Stomach (tissue), 9 donors: ENCODE data around the gene SCD. TPM values are rescaled to one million over a fixed set of nuclear protein-coding genes. Genes with fewer than 3 reads are reported as not detected.

ENCODE experiments used
- DNase-seq, 2 donors: peaks; one replicate each; pipeline versions ENCODE4 v3.0.0 to v3.0.0-alpha.2; 2013 to 2019
- H3K27ac ChIP-seq, 5 donors: fragments of 200-600 bp in 4 of 5; sonication (generic) in 4 of 5; one replicate each; pipeline ENCODE4 v1.5.1; 2013 to 2019; ENCODE audit warnings: mild to moderate bottlenecking in 1 of 5, moderate library complexity in 1 of 5
- H3K27me3 ChIP-seq, 3 donors: fragments of 200-600 bp; sonication (generic); one replicate each; pipeline ENCODE4 v1.5.1; 2017 to 2019; ENCODE audit warnings: mixed run types in 1 of 3
- H3K36me3 ChIP-seq, 4 donors: fragments of 200-600 bp; sonication (generic); 1 replicate in 3 of 4; 2 replicates in 1 of 4; pipeline ENCODE4 v1.5.1; 2016 to 2019
- H3K4me1 ChIP-seq, 4 donors: fragments of 200-600 bp; sonication (generic); one replicate each; pipeline ENCODE4 v1.5.1; 2016 to 2019
- H3K4me3 ChIP-seq, 4 donors: fragments of 200-600 bp; sonication (generic) in 3 of 4; one replicate each; pipeline ENCODE4 v1.5.1; 2016 to 2019; ENCODE audit warnings: mild to moderate bottlenecking in 1 of 4
- H3K9me3 ChIP-seq, 4 donors: fragments of 200-600 bp; sonication (generic); one replicate each; pipeline ENCODE4 v1.5.1; 2016 to 2019
- CTCF ChIP-seq, 7 experiments: fragments of 450-650 bp in 4 of 7; fragments of 200-600 bp in 3 of 7; sonication (generic) in 3 of 7; IDR thresholded peaks; one replicate each; pipeline ENCODE4 v1.5.1; 2016 to 2019; ENCODE audit warnings: antibody characterized with exemption in 7 of 7, control low read depth in 2 of 7, mild to moderate bottlenecking in 1 of 7
- EP300 ChIP-seq: sonication (generic); formaldehyde crosslinking; IDR thresholded peaks from one replicate; pipeline ENCODE4 v1.6.1; 2017; ENCODE audit warnings: antibody characterized with exemption
- POLR2A ChIP-seq, 4 donors: fragments of 450-650 bp; IDR thresholded peaks; one replicate each; pipeline ENCODE4 v1.6.1; 2016; ENCODE audit warnings: antibody characterized with exemption in 4 of 4, control low read depth in 2 of 4, mild to moderate bottlenecking in 1 of 4, moderate library complexity in 1 of 4
- POLR2AphosphoS5 ChIP-seq, 3 donors: sonication (generic); formaldehyde crosslinking; IDR thresholded peaks; one replicate each; pipeline ENCODE4 v1.6.1; 2016; ENCODE audit warnings: antibody characterized with exemption in 3 of 3
- WGBS, 5 donors: extraction: QIAGEN DNeasy Blood & Tissue Kit in 3 of 5; methylation state at CpG; one replicate each; pipeline versions ENCODE4 v1.1.5 to v1.1.7; 2013 to 2018; 5-methylcytosine and 5-hydroxymethylcytosine counted together
- intact Hi-C: fragments of 100-400 bp; cut with DNase I; formaldehyde crosslinking; loops from one replicate; pipeline ENCODE4 v1.15.1; 2023; ENCODE audit warnings: low total_unique reads
- polyA plus RNA-seq, 3 donors: library from polyadenylated mRNA; stranded (reverse); fragments of 200-250 nt; gene quantifications; one replicate each; pipeline ENCODE4 v1.2.3, GENCODE V29; 2013
- total RNA-seq, 5 donors: library from RNA; depleted of rRNA; stranded (reverse); fragments of >200 nt; gene quantifications; one replicate each; pipeline versions ENCODE4 v1.1.0 to v1.2.3, GENCODE V29; 2014 to 2016
- donor health status: healthy with polysubstance abuse.
- donor health status: Bipolar disorder and iron deficiency.
- donor health status: healthy.

The SCD gene
- total and polyA plus RNA-seq, 8 donors, result 2.3 to 36.2 (median 17.8) TPM

DNA sequence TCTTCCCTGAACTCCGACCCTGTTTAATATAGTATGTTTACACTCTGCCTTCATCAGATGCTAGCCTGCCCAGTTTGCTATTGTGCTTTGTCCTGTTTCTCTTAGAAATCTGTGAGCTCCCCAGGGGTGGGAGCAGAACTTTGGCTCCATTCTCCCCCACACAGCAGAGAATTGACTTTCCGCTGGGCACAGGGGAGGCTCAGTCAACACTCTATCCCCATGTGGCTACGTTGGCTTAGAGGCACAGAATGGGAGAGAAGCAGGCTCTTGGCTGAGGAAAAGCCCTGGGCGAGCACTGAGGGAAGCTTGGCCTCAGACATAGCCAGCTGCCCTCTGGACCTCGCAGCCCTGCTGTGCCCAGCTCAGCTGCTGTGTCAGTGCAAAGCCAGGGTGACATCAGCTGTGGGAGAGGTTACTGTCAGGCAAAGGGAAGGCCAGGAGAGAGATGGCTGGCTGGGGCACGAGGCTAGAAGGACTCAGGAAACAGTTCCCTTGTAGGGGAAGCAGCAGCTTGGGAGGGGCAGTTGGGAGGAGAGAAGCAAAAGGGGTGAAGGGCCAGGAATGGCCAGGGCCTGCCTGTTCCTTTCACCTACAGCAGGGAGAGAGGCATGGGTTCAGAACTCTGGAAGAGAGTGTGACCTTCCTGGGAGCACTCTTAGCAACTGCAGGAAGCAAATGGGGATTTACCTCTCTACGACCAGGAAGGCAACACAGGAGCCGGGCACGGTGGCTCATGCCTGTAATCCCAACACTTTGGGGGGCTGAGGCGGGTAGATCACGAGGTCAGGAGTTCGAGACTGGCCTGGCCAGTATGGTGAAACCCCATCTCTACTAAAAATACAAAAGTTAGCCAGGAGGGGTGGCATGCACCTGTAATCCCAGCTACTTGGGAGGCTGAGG, 5.8 kb upstream of the SCD start:
- Histone ChIP-seq H3K4me1 (peaks cover 3 to 18% (median 7%) of the 10 kb centered on the region in 4 donors), H3K9me3 (no peaks in the 10 kb centered on the region), H3K27me3 (peaks cover 0 to 4% (median 2%) of the 10 kb centered on the region in 3 donors), H3K27ac (peak overlapping the region in 1 of 5 donors; percentile 17), H3K36me3 (no peaks in the 10 kb centered on the region), H3K4me3 (no peak overlapping the region)
- 65 to 76% (median 70%) methylated on average over 11 to 12 of the region's 12 CpGs for WGBS, 5 donors
- DNase-seq, result peak in 1 of 2 donors; percentile 48
- intact Hi-C loops, result no loop called here
- TF ChIP-seq POLR2AphosphoS5 (IDR thresholded peaks at IDR 0.05) (no peak), EP300 (no peak), CTCF (IDR thresholded peaks at IDR 0.05) (no peak), POLR2A (IDR thresholded peaks at IDR 0.05) (no peak)

DNA sequence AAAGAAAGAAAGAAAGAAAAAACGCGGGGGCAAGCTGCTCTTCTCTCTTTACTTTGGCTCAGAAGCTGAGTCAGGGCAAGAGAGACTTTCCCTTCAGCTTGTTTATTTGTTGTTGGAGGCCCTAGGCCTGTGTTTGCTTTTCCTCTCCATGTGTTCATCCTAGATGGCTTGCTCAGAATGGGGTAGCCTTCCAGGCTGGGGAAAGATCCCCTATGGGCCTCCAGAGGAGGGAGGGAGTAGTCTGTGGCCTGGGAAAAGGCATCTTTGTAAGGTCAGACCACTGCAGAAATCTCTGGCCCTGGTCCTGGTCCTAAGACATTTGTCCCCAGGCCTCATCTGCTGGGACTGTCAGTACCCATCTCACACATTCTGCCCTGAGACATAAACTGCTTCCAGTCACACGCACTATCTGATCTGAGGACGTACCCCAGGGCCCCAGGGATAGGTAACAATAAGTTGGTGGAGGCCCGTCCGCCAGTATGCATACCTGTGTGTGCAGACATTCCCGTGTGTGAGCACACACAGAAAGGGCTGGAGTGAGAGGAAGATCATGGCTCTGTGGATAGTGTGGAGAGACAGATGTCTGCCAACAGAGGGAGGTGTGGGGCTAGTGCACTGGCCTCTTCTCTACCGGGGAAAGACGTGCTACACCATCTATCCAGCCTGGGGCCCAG, 4.9 kb upstream of the SCD start:
- TF ChIP-seq CTCF (IDR thresholded peaks at IDR 0.05) (peak in 5 of 7 experiments; percentile 44 to 77 (median 64)), POLR2A (IDR thresholded peaks at IDR 0.05) (no peak)
- no peaks in the 10 kb centered on the region for H3K36me3 ChIP-seq
- WGBS, 5 donors, result 34 to 43% (median 39%) methylated on average over 9 of the region's 9 CpGs
- H3K4me3 ChIP-seq, result no peak overlapping the region
- no peak overlapping the region for H3K27ac ChIP-seq
- intact Hi-C loops, result no loop called here
- peaks cover 10 to 24% (median 14%) of the 10 kb centered on the region in 4 donors for H3K4me1 ChIP-seq
- H3K9me3 ChIP-seq, result no peaks in the 10 kb centered on the region
- peaks cover 0 to 7% (median 3%) of the 10 kb centered on the region in 3 donors for H3K27me3 ChIP-seq
- peak; percentile 55 to 78 for DNase-seq

DNA sequence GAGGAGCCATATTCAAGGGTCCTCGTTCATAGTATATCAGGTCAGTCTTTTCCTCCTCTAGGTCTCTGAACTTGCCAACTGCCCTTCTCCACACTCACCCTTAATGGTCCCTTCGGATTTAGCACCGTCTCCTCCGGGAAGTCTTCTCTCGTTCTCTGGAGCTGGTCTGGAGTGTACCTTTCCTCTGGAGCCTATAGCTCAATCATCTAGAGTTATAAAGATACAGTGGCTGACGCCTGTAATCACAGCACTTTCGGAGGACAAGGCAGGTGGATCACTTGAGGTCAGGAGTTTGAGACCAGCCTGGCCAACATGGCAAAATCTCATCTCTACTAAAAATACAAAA, 4.4 kb upstream of the SCD start:
- TF ChIP-seq POLR2AphosphoS5 (IDR thresholded peaks at IDR 0.05) (no peak), POLR2A (IDR thresholded peaks at IDR 0.05) (no peak), EP300 (no peak), CTCF (IDR thresholded peaks at IDR 0.05) (peak in 1 of 7 experiments; percentile 9)
- Histone ChIP-seq H3K4me1 (peaks cover 10 to 29% (median 17%) of the 10 kb centered on the region in 4 donors), H3K27ac (no peak overlapping the region), H3K27me3 (peaks cover 0 to 7% (median 0%) of the 10 kb centered on the region in 3 donors), H3K36me3 (no peaks in the 10 kb centered on the region), H3K4me3 (no peak overlapping the region), H3K9me3 (no peaks in the 10 kb centered on the region)
- 68 to 82% (median 75%) methylated on average over 7 of the region's 7 CpGs for WGBS, 5 donors
- DNase-seq, result no peak
- intact Hi-C loops, result no loop called here

DNA sequence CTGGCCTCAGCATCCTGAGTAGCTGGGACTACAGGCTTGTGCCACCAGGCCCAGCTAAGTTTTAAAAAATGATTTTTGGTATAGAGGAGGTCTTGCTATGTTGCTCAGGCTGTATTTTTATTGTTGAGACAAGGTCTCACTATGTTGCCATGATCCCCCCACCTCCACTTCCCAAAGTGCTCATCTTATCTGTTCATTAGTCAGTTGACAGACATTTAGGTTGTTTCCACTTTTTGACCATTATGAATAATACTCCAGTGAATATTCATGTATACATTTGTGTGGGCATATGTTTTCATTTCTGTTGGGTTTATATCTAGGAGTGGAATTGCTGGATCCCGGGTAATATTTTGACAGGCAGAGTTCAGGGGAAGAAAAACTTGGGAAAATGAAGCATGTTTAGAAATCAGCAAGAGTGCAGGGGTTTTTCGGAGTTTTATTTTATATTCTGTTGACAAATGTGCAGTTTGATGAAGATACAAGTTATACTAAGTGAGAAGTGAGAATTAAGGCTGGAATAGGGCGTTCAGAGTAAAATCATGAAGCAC, 2.7 kb upstream of the SCD start:
- Histone ChIP-seq H3K36me3 (no peaks in the 10 kb centered on the region), H3K27me3 (peaks cover 0 to 7% (median 0%) of the 10 kb centered on the region in 3 donors), H3K27ac (no peak overlapping the region), H3K9me3 (no peaks in the 10 kb centered on the region), H3K4me1 (peaks cover 10 to 35% (median 21%) of the 10 kb centered on the region in 4 donors), H3K4me3 (no peak overlapping the region)
- intact Hi-C loops, result no loop called here
- TF ChIP-seq POLR2A (IDR thresholded peaks at IDR 0.05), result no peak
- no peak for TF ChIP-seq EP300
- no peak for TF ChIP-seq CTCF (IDR thresholded peaks at IDR 0.05)
- TF ChIP-seq POLR2AphosphoS5 (IDR thresholded peaks at IDR 0.05), result no peak
- no peak for DNase-seq
- WGBS, 5 donors, result 77 to 92% (median 80%) methylated on average over 3 of the region's 3 CpGs
